GM18909 (cell line): ENCODE results near the gene THADA.

ENCODE experiments used
- ATAC-seq: cut with Tn5 transposase; IDR thresholded peaks from one replicate; pipeline ENCODE4 v1.9.1; 2021; ENCODE audit warnings: mild to moderate bottlenecking; ENCODE audit not compliant: unreplicated experiment, poor library complexity

Gene THADA

DNA sequence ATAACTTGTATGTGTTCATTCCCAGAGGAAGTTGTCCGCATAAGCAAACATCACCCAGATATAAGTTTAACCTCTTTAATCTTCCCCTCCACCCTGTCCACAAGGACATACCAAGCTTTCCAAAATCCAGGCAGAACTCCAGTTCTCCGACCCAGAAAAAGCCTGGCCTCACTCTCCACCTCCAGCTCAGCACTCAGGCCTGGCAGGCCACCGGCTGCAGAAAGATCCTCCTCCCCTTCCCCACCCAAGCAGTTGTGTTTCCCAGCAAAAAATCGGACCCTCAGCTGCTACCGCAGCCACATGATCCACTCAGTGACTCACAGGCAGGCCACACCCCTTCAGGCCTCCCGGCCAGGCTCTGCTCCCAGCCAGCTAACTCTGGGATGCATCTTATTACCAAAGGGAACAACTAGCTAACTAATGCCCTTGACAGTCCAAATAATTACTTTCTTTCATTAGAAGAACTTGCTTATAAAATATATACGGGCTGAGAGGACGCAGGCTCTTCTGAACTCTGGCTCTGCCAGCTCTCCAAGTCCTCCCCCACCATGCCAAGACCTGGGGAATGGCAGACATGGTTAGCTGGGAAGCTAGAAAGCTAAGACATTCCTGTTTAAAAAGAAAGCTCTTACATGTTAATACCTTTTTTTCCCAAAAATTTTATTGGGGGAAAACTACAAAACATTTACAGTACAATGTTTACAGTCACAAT lies 373.9 kb downstream of the THADA start:
- ATAC-seq = no peak

GRCh38 chr2:43221124-43221762 lies 374.6 kb downstream of the THADA start:
- no peak for ATAC-seq

DNA sequence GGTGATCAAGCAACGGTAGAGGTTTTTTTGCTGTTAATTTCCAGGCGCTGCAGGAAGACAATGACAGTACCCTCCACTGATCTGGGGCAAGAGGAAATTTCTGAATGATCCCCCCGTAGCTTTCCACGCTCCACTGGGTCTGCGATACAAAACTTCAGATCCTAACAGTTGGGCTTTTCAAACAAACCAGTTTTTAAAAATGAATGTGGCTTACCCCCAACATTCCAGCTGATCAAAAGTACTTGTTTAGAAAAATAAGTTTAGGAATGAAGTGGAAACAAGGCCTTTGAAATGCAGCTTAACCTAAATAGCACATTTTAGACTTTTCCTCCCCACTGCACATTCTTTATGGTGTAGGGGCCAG lies 375.1 kb downstream of the THADA start:
- no peak for ATAC-seq

GRCh38 chr2:43220229-43220751 lies 375.5 kb downstream of the THADA start:
- ATAC-seq = no peak

GRCh38 chr2:43219383-43220228 lies 376.2 kb downstream of the THADA start:
- ATAC-seq = peak; percentile 60

DNA sequence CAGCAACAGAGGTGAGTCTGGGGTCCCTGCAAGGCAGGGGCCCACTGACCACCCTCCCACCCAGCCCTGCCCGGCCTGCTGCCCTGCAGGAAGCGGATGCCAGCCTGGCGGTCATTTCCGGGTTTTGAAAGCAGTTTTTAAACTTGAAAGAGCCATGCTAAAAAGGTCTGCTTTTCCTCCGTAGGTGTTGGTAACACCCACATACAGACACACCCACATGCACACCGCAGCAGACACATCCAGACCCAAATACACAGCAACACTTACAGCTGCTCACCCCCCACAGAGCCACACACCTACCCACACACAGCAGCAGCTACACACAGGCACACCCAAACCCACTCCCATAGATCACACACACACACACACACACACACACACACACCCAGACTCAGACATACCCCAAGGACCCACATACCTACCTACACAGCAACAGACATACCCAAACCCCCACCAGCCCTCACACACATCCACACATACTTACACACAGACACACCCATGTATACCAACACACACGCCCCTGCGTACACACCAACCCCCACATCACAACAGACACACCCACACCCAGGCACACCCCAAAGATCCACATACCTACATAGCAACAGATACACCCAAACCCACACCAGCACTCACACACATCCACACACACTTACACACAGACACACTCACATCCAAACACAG lies 377.0 kb downstream of the THADA start:
- peak; percentile 37 for ATAC-seq

GRCh38 chr2:43218155-43218701 lies 377.6 kb downstream of the THADA start:
- no peak for ATAC-seq

GRCh38 chr2:43217228-43218154 lies 378.3 kb downstream of the THADA start:
- no peak for ATAC-seq

GRCh38 chr2:43216629-43217028 lies 379.2 kb downstream of the THADA start:
- ATAC-seq = no peak

- ATAC-seq = no peak
Observed at GRCh38 chr2:43215673-43216255, 380.1 kb downstream of the THADA start.

GRCh38 chr2:43214253-43214652 lies 381.6 kb downstream of the THADA start:
- ATAC-seq = no peak

DNA sequence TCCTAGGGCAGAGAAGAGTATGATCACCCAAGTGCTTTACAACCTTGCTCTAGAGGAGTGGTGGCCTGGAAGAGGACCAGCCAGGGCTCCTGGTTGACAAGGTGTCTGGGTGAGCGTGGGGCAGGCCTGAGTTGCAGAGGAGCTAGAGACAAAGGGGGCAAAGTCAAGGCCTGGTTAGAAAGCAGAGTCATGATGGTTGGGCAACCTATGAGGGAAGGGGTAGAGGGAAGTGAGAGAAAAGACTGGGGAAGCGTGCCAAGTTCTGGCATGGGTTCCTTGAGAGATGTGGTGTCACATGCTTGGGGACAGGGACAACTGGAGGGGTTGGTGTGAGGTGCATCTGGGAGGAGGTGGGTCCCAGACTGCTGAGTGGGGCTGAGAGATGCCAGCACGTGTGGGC lies 382.9 kb downstream of the THADA start:
- no peak for ATAC-seq

DNA sequence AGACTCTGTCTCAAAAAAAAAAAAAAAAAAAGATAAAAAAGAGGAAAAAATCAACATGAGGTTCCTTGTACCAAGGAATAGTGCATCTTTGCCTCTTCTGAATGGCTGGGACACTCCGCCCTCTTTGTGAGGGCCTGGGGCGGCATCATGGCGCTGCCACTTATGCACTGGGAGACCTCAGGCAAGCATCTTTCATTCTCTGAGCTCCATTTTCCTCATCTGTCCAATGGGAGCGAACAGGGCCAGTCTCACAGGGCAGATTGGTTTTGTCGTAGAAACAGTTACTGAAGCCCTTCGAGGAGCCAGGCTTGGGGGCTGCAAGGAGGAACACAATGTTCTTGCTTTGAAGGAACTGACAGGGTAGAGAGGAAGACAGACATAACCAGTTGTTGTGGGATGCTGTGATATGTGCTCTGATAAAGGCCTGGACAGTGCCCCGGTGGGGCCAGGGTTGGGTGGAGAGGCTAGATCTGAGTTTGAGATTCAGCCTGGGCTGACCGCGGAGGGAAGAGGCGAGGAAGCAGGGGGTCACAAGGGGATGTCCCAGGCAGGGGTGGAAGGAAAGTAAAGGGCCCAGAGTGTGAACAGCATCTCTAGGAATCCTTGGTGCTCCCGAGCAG lies 383.5 kb downstream of the THADA start:
- ATAC-seq = no peak

- ATAC-seq = no peak
Observed at GRCh38 chr2:43210467-43211303, 385.2 kb downstream of the THADA start.

- no peak for ATAC-seq
Observed at GRCh38 chr2:43210125-43210466, 385.7 kb downstream of the THADA start.

DNA sequence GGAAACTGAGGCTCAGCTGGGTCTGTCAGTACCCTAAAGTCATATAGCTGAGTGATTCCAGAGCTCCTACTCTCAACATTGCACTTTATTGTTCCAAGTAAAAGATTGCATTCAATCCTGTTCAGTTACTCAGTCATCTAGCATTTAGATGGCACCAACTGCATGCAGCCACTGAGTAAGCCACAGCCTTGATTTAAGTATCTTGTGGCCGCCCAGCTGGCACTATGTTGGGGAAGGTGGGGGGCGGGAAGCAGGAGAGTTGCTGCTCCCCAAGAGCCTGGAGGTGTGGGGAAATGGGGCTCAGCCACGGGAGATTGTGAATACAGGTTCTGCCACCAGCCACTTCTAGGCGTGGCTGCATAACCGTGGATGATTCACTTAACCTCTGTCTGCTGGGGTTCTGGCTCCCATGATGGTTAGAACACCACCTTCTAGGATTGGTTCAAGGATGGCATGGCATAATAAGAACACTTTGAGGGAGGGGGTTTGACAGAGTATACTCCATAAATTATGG lies 386.6 kb downstream of the THADA start:
- ATAC-seq = no peak

DNA sequence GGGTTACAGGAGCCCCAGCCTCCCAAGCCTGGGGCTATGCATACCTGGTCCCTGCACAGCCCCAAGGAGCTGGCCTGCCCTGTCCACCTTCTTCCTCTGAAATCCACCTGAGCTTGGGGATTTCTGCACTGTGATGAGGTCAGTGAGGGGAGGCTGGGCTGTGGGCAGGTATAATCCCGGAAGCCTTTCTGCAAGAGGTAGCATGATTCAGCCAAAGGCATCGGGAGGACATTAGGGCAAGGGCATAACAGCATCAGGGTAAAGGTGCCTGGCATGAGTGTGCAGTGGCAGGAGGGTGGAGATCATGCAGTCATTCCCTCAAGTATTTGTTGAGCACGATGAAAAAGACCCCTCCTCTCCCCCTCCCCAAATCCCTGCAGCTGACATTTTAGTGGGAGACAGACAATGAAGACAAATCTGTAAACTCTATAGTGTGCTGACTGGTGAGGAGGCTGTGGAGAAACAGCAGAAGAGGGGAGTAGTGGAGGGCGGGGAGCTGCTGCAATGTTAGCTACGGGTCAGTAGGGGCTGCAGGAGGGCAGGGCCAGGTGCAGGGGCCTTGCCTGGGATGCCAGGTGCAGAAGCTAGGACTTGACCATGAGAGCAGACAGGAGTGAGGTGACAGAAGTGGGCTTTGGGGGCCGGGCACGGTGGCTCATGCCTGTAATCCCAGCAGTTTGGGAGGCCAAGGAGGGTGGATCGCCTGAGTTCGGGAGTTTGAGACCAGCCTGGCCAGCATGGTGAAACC lies 388.1 kb downstream of the THADA start:
- no peak for ATAC-seq
